GM20000 (cell line): ENCODE data around the gene ACLY.
A peak's percentile ranks its signal among the peaks of the same experiment; 100 is the strongest.
"Not testable (repeated sequence)": the region's sequence is repeated elsewhere in the genome, so short reads cannot be mapped to it uniquely, and the experiment has no call there.

Experiments
- DNase-seq: peaks from one replicate; pipeline ENCODE4 v3.0.0; 2012; ENCODE audit warnings: low spot score
- CTCF ChIP-seq: IDR thresholded peaks from 2 replicates; pipeline ENCODE4 v1.5.1; 2012; ENCODE audit warnings: mild to moderate bottlenecking, control low read depth; ENCODE audit errors: extremely low read depth, missing control alignments

ACLY gene

GRCh38 chr17:41848788-41849187 lies 70.0 kb downstream of the ACLY start:
- TF ChIP-seq CTCF, result no peak
- DNase-seq, result no peak

GRCh38 chr17:41844971-41845370 lies 73.8 kb downstream of the ACLY start:
- no peak for DNase-seq
- TF ChIP-seq CTCF, result no peak

GRCh38 chr17:41840781-41841180 lies 78.0 kb downstream of the ACLY start:
- DNase-seq, result not testable (repeated sequence)

GRCh38 chr17:41839448-41839847 lies 79.3 kb downstream of the ACLY start:
- DNase-seq, result not testable (repeated sequence)

GRCh38 chr17:41837761-41838538 lies 80.8 kb downstream of the ACLY start, which contains the start of gene KLHL10:
Gene KLHL10, plus strand, starts transcription at chr17:41837825. Its CDS starts 108 bp downstream, at chr17:41837933.
- TF ChIP-seq CTCF, result no peak
- DNase-seq, result no peak

GRCh38 chr17:41836550-41837196 lies 82.1 kb downstream of the ACLY start:
- DNase-seq, result no peak
- no peak for TF ChIP-seq CTCF

- TF ChIP-seq CTCF, result no peak
- DNase-seq, result peak; percentile 92
Observed at GRCh38 chr17:41835800-41836549, 82.8 kb downstream of the ACLY start, which contains the start of gene NT5C3B. Gene NT5C3B, minus strand, starts transcription at chr17:41836232. Its CDS starts 39 bp downstream, at chr17:41836193.

- TF ChIP-seq CTCF, result no peak
- peak; percentile 72 for DNase-seq
Observed at GRCh38 chr17:41835214-41835799, 83.4 kb downstream of the ACLY start.

GRCh38 chr17:41829961-41830360 lies 88.8 kb downstream of the ACLY start:
- not testable (repeated sequence) for DNase-seq
